ENCODE measurements around the gene GPER1.
"Not testable (repeated sequence)": the region's sequence is repeated elsewhere in the genome, so short reads cannot be mapped to it uniquely, and the experiment has no call there.

Gene GPER1

GRCh38 chr7:1110358-1110757, 22.4 kb downstream of the GPER1 start:
- Histone ChIP-seq H3K36me3 (ENCODE audit: insufficient read depth, low read length) (no peaks in the 10 kb centered on the region), H3K27ac (ENCODE audit: low read depth, low read length) (no peak overlapping the region), H3K4me1 (ENCODE audit: insufficient read depth, low read length) (no peaks in the 10 kb centered on the region), H3K9me3 (ENCODE audit: low read length) (no peaks in the 10 kb centered on the region), H3K9ac (ENCODE audit: low read length) (no peak overlapping the region), H3K4me3 (ENCODE audit: low read depth in 1 of 2, low read length in 2 of 2) (no peak overlapping the region), H3K27me3 (ENCODE audit: control insufficient read depth in 1 of 2, insufficient read depth in 2 of 2, low read length in 2 of 2) (no peaks in the 10 kb centered on the region)

GRCh38 chr7:1111156-1111555, 23.2 kb downstream of the GPER1 start:
- H3K27ac ChIP-seq (ENCODE audit: low read depth, low read length), result no peak overlapping the region
- H3K36me3 ChIP-seq (ENCODE audit: insufficient read depth, low read length), result no peaks in the 10 kb centered on the region
- no peaks in the 10 kb centered on the region for H3K27me3 ChIP-seq (ENCODE audit: control insufficient read depth in 1 of 2, insufficient read depth in 2 of 2, low read length in 2 of 2)
- no peaks in the 10 kb centered on the region for H3K9me3 ChIP-seq (ENCODE audit: low read length)
- H3K4me1 ChIP-seq (ENCODE audit: insufficient read depth, low read length), result no peaks in the 10 kb centered on the region
- no peak overlapping the region for H3K9ac ChIP-seq (ENCODE audit: low read length)
- no peak overlapping the region for H3K4me3 ChIP-seq (ENCODE audit: low read depth in 1 of 2, low read length in 2 of 2)

- no peak overlapping the region for H3K27ac ChIP-seq (ENCODE audit: low read depth, low read length)
Measured at GRCh38 chr7:1112109-1112508, 24.2 kb downstream of the GPER1 start.

GRCh38 chr7:1112625-1113547, 25.0 kb downstream of the GPER1 start:
- no peak overlapping the region for H3K27ac ChIP-seq (ENCODE audit: low read depth, low read length)
- H3K9ac ChIP-seq (ENCODE audit: low read length), result no peak overlapping the region
- no peaks in the 10 kb centered on the region for H3K36me3 ChIP-seq (ENCODE audit: insufficient read depth, low read length)
- no peak overlapping the region for H3K4me3 ChIP-seq (ENCODE audit: low read depth in 1 of 2, low read length in 2 of 2)
- no peaks in the 10 kb centered on the region for H3K9me3 ChIP-seq (ENCODE audit: low read length)
- H3K4me1 ChIP-seq (ENCODE audit: insufficient read depth, low read length), result no peaks in the 10 kb centered on the region
- H3K27me3 ChIP-seq (ENCODE audit: control insufficient read depth in 1 of 2, insufficient read depth in 2 of 2, low read length in 2 of 2), result no peaks in the 10 kb centered on the region

More at GRCh38 chr7:1112109-1112508, 24.2 kb downstream of the GPER1 start:
- Histone ChIP-seq H3K4me1 (ENCODE audit: insufficient read depth, low read length) (no peaks in the 10 kb centered on the region), H3K4me3 (ENCODE audit: low read depth in 1 of 2, low read length in 2 of 2) (no peak overlapping the region), H3K36me3 (ENCODE audit: insufficient read depth, low read length) (no peaks in the 10 kb centered on the region), H3K9ac (ENCODE audit: low read length) (no peak overlapping the region), H3K27me3 (ENCODE audit: control insufficient read depth in 1 of 2, insufficient read depth in 2 of 2, low read length in 2 of 2) (no peaks in the 10 kb centered on the region), H3K9me3 (ENCODE audit: low read length) (no peaks in the 10 kb centered on the region)

GRCh38 chr7:1113548-1113885, 25.6 kb downstream of the GPER1 start:
- no peaks in the 10 kb centered on the region for H3K9me3 ChIP-seq (ENCODE audit: low read length)
- H3K27me3 ChIP-seq (ENCODE audit: control insufficient read depth in 1 of 2, insufficient read depth in 2 of 2, low read length in 2 of 2), result no peaks in the 10 kb centered on the region
- H3K4me1 ChIP-seq (ENCODE audit: insufficient read depth, low read length), result no peaks in the 10 kb centered on the region
- H3K4me3 ChIP-seq (ENCODE audit: low read depth in 1 of 2, low read length in 2 of 2), result no peak overlapping the region
- H3K36me3 ChIP-seq (ENCODE audit: insufficient read depth, low read length), result no peaks in the 10 kb centered on the region
- H3K27ac ChIP-seq (ENCODE audit: low read depth, low read length), result no peak overlapping the region
- H3K9ac ChIP-seq (ENCODE audit: low read length), result no peak overlapping the region

- H3K9ac ChIP-seq (ENCODE audit: low read length), result no peak overlapping the region
- no peak overlapping the region for H3K27ac ChIP-seq (ENCODE audit: low read depth, low read length)
Measured at GRCh38 chr7:1114088-1114487, 26.2 kb downstream of the GPER1 start.

GRCh38 chr7:1114505-1114904, 26.6 kb downstream of the GPER1 start:
- Histone ChIP-seq H3K27me3 (ENCODE audit: control insufficient read depth in 1 of 2, insufficient read depth in 2 of 2, low read length in 2 of 2) (no peaks in the 10 kb centered on the region), H3K9me3 (ENCODE audit: low read length) (no peaks in the 10 kb centered on the region), H3K4me1 (ENCODE audit: insufficient read depth, low read length) (no peaks in the 10 kb centered on the region), H3K9ac (ENCODE audit: low read length) (no peak overlapping the region), H3K27ac (ENCODE audit: low read depth, low read length) (no peak overlapping the region), H3K36me3 (ENCODE audit: insufficient read depth, low read length) (no peaks in the 10 kb centered on the region), H3K4me3 (ENCODE audit: low read depth in 1 of 2, low read length in 2 of 2) (no peak overlapping the region)

More at GRCh38 chr7:1114088-1114487, 26.2 kb downstream of the GPER1 start:
- H3K4me3 ChIP-seq (ENCODE audit: low read depth in 1 of 2, low read length in 2 of 2), result no peak overlapping the region
- no peaks in the 10 kb centered on the region for H3K4me1 ChIP-seq (ENCODE audit: insufficient read depth, low read length)
- H3K36me3 ChIP-seq (ENCODE audit: insufficient read depth, low read length), result no peaks in the 10 kb centered on the region
- H3K27me3 ChIP-seq (ENCODE audit: control insufficient read depth in 1 of 2, insufficient read depth in 2 of 2, low read length in 2 of 2), result no peaks in the 10 kb centered on the region
- no peaks in the 10 kb centered on the region for H3K9me3 ChIP-seq (ENCODE audit: low read length)

- not testable (repeated sequence) for H3K4me3 ChIP-seq (ENCODE audit: low read depth in 1 of 2, low read length in 2 of 2); H3K9me3 ChIP-seq (ENCODE audit: low read length); H3K4me1 ChIP-seq (ENCODE audit: insufficient read depth, low read length); H3K27ac ChIP-seq (ENCODE audit: low read depth, low read length); H3K9ac ChIP-seq (ENCODE audit: low read length); H3K27me3 ChIP-seq (ENCODE audit: control insufficient read depth in 1 of 2, insufficient read depth in 2 of 2, low read length in 2 of 2); H3K36me3 ChIP-seq (ENCODE audit: insufficient read depth, low read length)
Measured at GRCh38 chr7:1115171-1116045, 27.5 kb downstream of the GPER1 start.

- not testable (repeated sequence) for H3K9me3 ChIP-seq (ENCODE audit: low read length); H3K4me3 ChIP-seq (ENCODE audit: low read depth in 1 of 2, low read length in 2 of 2); H3K27ac ChIP-seq (ENCODE audit: low read depth, low read length); H3K36me3 ChIP-seq (ENCODE audit: insufficient read depth, low read length); H3K4me1 ChIP-seq (ENCODE audit: insufficient read depth, low read length); H3K9ac ChIP-seq (ENCODE audit: low read length); H3K27me3 ChIP-seq (ENCODE audit: control insufficient read depth in 1 of 2, insufficient read depth in 2 of 2, low read length in 2 of 2)
Measured at GRCh38 chr7:1116383-1117008, 28.6 kb downstream of the GPER1 start.

GRCh38 chr7:1117321-1117928, 29.5 kb downstream of the GPER1 start:
- H3K4me3 ChIP-seq (ENCODE audit: low read depth in 1 of 2, low read length in 2 of 2), result no peak overlapping the region
- no peaks in the 10 kb centered on the region for H3K4me1 ChIP-seq (ENCODE audit: insufficient read depth, low read length)
- no peaks in the 10 kb centered on the region for H3K27me3 ChIP-seq (ENCODE audit: control insufficient read depth in 1 of 2, insufficient read depth in 2 of 2, low read length in 2 of 2)
- H3K9me3 ChIP-seq (ENCODE audit: low read length), result no peaks in the 10 kb centered on the region
- H3K9ac ChIP-seq (ENCODE audit: low read length), result no peak overlapping the region
- H3K27ac ChIP-seq (ENCODE audit: low read depth, low read length), result no peak overlapping the region
- no peaks in the 10 kb centered on the region for H3K36me3 ChIP-seq (ENCODE audit: insufficient read depth, low read length)

- Histone ChIP-seq H3K4me3 (ENCODE audit: low read depth in 1 of 2, low read length in 2 of 2) (no peak overlapping the region), H3K27me3 (ENCODE audit: control insufficient read depth in 1 of 2, insufficient read depth in 2 of 2, low read length in 2 of 2) (no peaks in the 10 kb centered on the region), H3K9me3 (ENCODE audit: low read length) (no peaks in the 10 kb centered on the region), H3K27ac (ENCODE audit: low read depth, low read length) (no peak overlapping the region), H3K36me3 (ENCODE audit: insufficient read depth, low read length) (no peaks in the 10 kb centered on the region), H3K4me1 (ENCODE audit: insufficient read depth, low read length) (peaks cover 12% of the 10 kb centered on the region), H3K9ac (ENCODE audit: low read length) (no peak overlapping the region)
Measured at GRCh38 chr7:1119201-1119600, 31.3 kb downstream of the GPER1 start.

All from muscle layer of colon (tissue), 2 donors.